Memory B cell (primary cell): ENCODE measurements around the gene IFITM5.
"Not testable (repeated sequence)": the region's sequence is repeated elsewhere in the genome, so short reads cannot be mapped to it uniquely, and the experiment has no call there.

Source experiments
- ATAC-seq: fragments of 150-1000 bp; cut with Tn5 transposase; 2 replicates; pipeline ENCODE4 v1.10.0; 2021; ENCODE audit warnings: low read depth, mild to moderate bottlenecking, moderate library complexity
- DNase-seq, 2 donors: peaks; one replicate each; pipeline ENCODE4 v3.0.0; 2022; ENCODE audit warnings: low spot score in 2 of 2
- H3K27ac Mint-ChIP-seq: one replicate; pipeline ENCODE4 v1.8.0; 2022; ENCODE audit warnings: mild to moderate bottlenecking, moderate library complexity, mixed read lengths
- H3K27me3 Mint-ChIP-seq: one replicate; pipeline ENCODE4 v1.8.0; 2022; ENCODE audit warnings: mixed read lengths
- H3K36me3 Mint-ChIP-seq: one replicate; pipeline ENCODE4 v1.8.0; 2022; ENCODE audit warnings: mild to moderate bottlenecking, mixed read lengths
- H3K4me1 Mint-ChIP-seq: one replicate; pipeline ENCODE4 v1.8.0; 2022; ENCODE audit warnings: mixed read lengths
- H3K4me3 Mint-ChIP-seq: one replicate; pipeline ENCODE4 v1.8.0; 2022; ENCODE audit warnings: mild to moderate bottlenecking, moderate library complexity, mixed read lengths
- H3K9me3 Mint-ChIP-seq: one replicate; pipeline ENCODE4 v1.8.0; 2022; ENCODE audit warnings: mixed read lengths

IFITM5 gene

GRCh38 chr11:270451-271318 lies 28.6 kb downstream of the IFITM5 start:
- Mint-ChIP-seq H3K4me3 (no peak overlapping the region), H3K4me1 (peaks cover 28% of the 10 kb centered on the region), H3K27me3 (no peaks in the 10 kb centered on the region), H3K9me3 (peaks cover under 1% of the 10 kb centered on the region), H3K27ac (peak overlapping the region; percentile 99), H3K36me3 (no peaks in the 10 kb centered on the region)
- ATAC-seq (no peak), DNase-seq (no peak)

GRCh38 chr11:269146-269890 lies 30.0 kb downstream of the IFITM5 start:
- peaks cover 1% of the 10 kb centered on the region for H3K9me3 Mint-ChIP-seq
- ATAC-seq (peak; percentile 72), DNase-seq (peak; percentile 66 to 81)
- H3K4me3 Mint-ChIP-seq = peak overlapping the region; percentile 96
- peak overlapping the region; percentile 99 for H3K27ac Mint-ChIP-seq
- no peaks in the 10 kb centered on the region for H3K27me3 Mint-ChIP-seq
- H3K36me3 Mint-ChIP-seq = no peaks in the 10 kb centered on the region
- H3K4me1 Mint-ChIP-seq = peaks cover 18% of the 10 kb centered on the region

GRCh38 chr11:268716-269145 lies 30.6 kb downstream of the IFITM5 start:
- not testable (repeated sequence) for H3K27me3 Mint-ChIP-seq, H3K36me3 Mint-ChIP-seq, H3K9me3 Mint-ChIP-seq
- Mint-ChIP-seq H3K27ac (peak overlapping the region; percentile 99), H3K4me1 (peaks cover 18% of the 10 kb centered on the region), H3K4me3 (peak overlapping the region; percentile 96)
- ATAC-seq (peak; percentile 34), DNase-seq (peak in 1 of 2 donors; percentile 52)

GRCh38 chr11:267491-267994 lies 31.8 kb downstream of the IFITM5 start:
- Mint-ChIP-seq H3K27ac (peak overlapping the region; percentile 99), H3K36me3 (no peaks in the 10 kb centered on the region), H3K27me3 (no peaks in the 10 kb centered on the region), H3K4me1 (peaks cover 18% of the 10 kb centered on the region), H3K9me3 (peaks cover 1% of the 10 kb centered on the region), H3K4me3 (peak overlapping the region; percentile 96)
- ATAC-seq (peak; percentile 27), DNase-seq (peak; percentile 56 to 71)

GRCh38 chr11:266676-267439 lies 32.5 kb downstream of the IFITM5 start:
- no peaks in the 10 kb centered on the region for H3K36me3 Mint-ChIP-seq
- peak overlapping the region; percentile 99 for H3K27ac Mint-ChIP-seq
- ATAC-seq = no peak
- H3K4me1 Mint-ChIP-seq = peaks cover 18% of the 10 kb centered on the region
- peak overlapping the region; percentile 91 for H3K4me3 Mint-ChIP-seq
- no peak for DNase-seq
- H3K9me3 Mint-ChIP-seq = peaks cover 3% of the 10 kb centered on the region
- no peaks in the 10 kb centered on the region for H3K27me3 Mint-ChIP-seq

GRCh38 chr11:261624-262023 lies 37.7 kb downstream of the IFITM5 start:
- Mint-ChIP-seq H3K36me3 (peaks cover 3% of the 10 kb centered on the region), H3K27ac (no peak overlapping the region), H3K4me1 (peaks cover 11% of the 10 kb centered on the region), H3K4me3 (no peak overlapping the region), H3K27me3 (no peaks in the 10 kb centered on the region), H3K9me3 (peaks cover 9% of the 10 kb centered on the region)
- DNase-seq = no peak
- no peak for ATAC-seq

GRCh38 chr11:259413-259812 lies 39.9 kb downstream of the IFITM5 start:
- H3K27ac Mint-ChIP-seq = no peak overlapping the region
- H3K4me1 Mint-ChIP-seq = peaks cover 16% of the 10 kb centered on the region
- H3K27me3 Mint-ChIP-seq = no peaks in the 10 kb centered on the region
- ATAC-seq (no peak), DNase-seq (no peak)
- no peak overlapping the region for H3K4me3 Mint-ChIP-seq
- H3K36me3 Mint-ChIP-seq = peaks cover 3% of the 10 kb centered on the region
- H3K9me3 Mint-ChIP-seq = peaks cover 9% of the 10 kb centered on the region

GRCh38 chr11:257766-258493 lies 41.4 kb downstream of the IFITM5 start:
- ATAC-seq (no peak), DNase-seq (no peak)
- Mint-ChIP-seq H3K27ac (no peak overlapping the region), H3K4me1 (peaks cover 16% of the 10 kb centered on the region), H3K9me3 (peaks cover 9% of the 10 kb centered on the region), H3K27me3 (no peaks in the 10 kb centered on the region), H3K36me3 (peaks cover 11% of the 10 kb centered on the region), H3K4me3 (no peak overlapping the region)

GRCh38 chr11:256952-257737 lies 42.2 kb downstream of the IFITM5 start:
- H3K4me3 Mint-ChIP-seq = peak overlapping the region; percentile 11
- peak; percentile 87 for ATAC-seq

GRCh38 chr11:255816-256215 lies 43.5 kb downstream of the IFITM5 start:
- Mint-ChIP-seq H3K9me3 (peaks cover 2% of the 10 kb centered on the region), H3K27ac (no peak overlapping the region), H3K36me3 (peaks cover 18% of the 10 kb centered on the region), H3K4me1 (peaks cover 18% of the 10 kb centered on the region), H3K27me3 (no peaks in the 10 kb centered on the region), H3K4me3 (no peak overlapping the region)
- DNase-seq = no peak
- no peak for ATAC-seq

More at GRCh38 chr11:256952-257737, 42.2 kb downstream of the IFITM5 start:
- peaks cover 16% of the 10 kb centered on the region for H3K4me1 Mint-ChIP-seq
- H3K9me3 Mint-ChIP-seq = peaks cover 8% of the 10 kb centered on the region
- DNase-seq = no peak
- H3K27me3 Mint-ChIP-seq = no peaks in the 10 kb centered on the region
- no peak overlapping the region for H3K27ac Mint-ChIP-seq
- H3K36me3 Mint-ChIP-seq = peaks cover 15% of the 10 kb centered on the region

- DNase-seq (no peak), ATAC-seq (no peak)
- H3K36me3 Mint-ChIP-seq = peaks cover 18% of the 10 kb centered on the region
- H3K4me3 Mint-ChIP-seq = no peak overlapping the region
- H3K27me3 Mint-ChIP-seq = no peaks in the 10 kb centered on the region
- no peak overlapping the region for H3K27ac Mint-ChIP-seq
- H3K4me1 Mint-ChIP-seq = peaks cover 19% of the 10 kb centered on the region
- H3K9me3 Mint-ChIP-seq = peaks cover 1% of the 10 kb centered on the region
Measured at GRCh38 chr11:255176-255575, 44.1 kb downstream of the IFITM5 start.

GRCh38 chr11:253886-254270 lies 45.4 kb downstream of the IFITM5 start:
- no peak for ATAC-seq
- Mint-ChIP-seq H3K4me1 (peaks cover 22% of the 10 kb centered on the region), H3K27ac (no peak overlapping the region), H3K4me3 (no peak overlapping the region), H3K9me3 (peaks cover 1% of the 10 kb centered on the region), H3K27me3 (no peaks in the 10 kb centered on the region), H3K36me3 (peaks cover 22% of the 10 kb centered on the region)
- no peak for DNase-seq
